GM12874 (cell line): ENCODE measurements around the gene GXYLT2.

Source experiments
- TF ChIP-seq, protein P1 (sequence below): IDR thresholded peaks from 2 replicates; pipeline ENCODE4 v1.5.1; 2011; ENCODE audit warnings: low read depth, mild to moderate bottlenecking, control low read depth, low read length, moderate library complexity; ENCODE audit not compliant: insufficient read depth

Gene GXYLT2

DNA sequence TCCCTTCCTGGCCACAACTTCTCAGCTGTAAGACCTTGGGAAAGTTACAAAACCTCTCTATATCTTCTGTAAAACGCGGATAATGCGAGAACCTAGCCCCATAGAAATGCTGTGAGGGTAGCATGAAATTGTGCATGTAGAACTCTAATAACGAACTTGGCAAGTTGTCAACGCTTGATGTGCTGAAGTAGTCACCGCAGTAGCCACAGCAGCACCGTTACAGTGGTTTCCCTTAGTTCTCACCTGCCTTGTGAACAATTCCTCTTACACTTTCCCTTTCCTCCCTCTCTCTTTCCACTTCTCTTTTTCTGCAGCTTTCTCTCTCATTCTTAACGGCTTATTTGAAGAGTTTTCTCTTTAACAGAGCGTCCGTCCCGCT lies 39.2 kb upstream of the GXYLT2 start:
- TF ChIP-seq, protein P1, sequence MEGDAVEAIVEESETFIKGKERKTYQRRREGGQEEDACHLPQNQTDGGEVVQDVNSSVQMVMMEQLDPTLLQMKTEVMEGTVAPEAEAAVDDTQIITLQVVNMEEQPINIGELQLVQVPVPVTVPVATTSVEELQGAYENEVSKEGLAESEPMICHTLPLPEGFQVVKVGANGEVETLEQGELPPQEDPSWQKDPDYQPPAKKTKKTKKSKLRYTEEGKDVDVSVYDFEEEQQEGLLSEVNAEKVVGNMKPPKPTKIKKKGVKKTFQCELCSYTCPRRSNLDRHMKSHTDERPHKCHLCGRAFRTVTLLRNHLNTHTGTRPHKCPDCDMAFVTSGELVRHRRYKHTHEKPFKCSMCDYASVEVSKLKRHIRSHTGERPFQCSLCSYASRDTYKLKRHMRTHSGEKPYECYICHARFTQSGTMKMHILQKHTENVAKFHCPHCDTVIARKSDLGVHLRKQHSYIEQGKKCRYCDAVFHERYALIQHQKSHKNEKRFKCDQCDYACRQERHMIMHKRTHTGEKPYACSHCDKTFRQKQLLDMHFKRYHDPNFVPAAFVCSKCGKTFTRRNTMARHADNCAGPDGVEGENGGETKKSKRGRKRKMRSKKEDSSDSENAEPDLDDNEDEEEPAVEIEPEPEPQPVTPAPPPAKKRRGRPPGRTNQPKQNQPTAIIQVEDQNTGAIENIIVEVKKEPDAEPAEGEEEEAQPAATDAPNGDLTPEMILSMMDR = no peak

DNA sequence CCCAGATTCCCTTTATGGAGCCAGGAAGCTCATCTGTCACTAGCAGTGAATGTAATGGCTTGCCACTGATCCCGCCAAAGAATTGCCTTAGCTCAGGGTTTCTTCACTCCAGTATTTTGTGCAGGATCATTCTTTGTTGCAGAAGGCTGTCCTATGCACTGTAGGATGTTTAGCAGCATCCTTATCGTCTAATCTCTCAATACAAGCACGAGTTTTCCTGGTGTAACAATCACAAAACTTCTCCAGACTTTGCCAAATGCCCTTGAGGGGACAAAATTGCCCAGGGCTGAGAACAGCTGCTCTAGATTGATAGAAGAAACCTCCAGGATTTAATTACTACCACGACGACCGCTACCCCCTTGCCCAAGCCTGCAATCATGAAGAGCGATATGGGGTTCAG lies 32.8 kb upstream of the GXYLT2 start:
- TF ChIP-seq, protein P1 = no peak

DNA sequence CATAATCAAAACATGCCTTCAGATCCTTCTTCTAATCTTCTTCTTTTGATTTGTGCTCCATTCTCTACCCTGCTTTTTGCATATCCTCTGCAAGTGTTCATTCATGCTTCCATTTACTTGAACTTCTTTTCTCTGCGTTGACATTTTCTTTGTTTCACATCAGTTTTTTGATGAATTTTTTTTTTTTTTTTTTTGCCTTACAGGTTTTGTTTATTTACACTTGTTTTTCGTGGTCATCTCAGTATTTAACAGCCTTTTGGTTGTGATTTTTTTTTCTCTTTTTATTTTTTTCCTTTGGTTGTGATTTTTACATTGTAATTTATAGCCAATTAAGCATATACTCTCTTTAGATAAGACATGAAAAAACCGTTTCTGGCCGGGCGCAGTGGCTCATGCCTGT lies 27.8 kb upstream of the GXYLT2 start:
- TF ChIP-seq, protein P1 = no peak

DNA sequence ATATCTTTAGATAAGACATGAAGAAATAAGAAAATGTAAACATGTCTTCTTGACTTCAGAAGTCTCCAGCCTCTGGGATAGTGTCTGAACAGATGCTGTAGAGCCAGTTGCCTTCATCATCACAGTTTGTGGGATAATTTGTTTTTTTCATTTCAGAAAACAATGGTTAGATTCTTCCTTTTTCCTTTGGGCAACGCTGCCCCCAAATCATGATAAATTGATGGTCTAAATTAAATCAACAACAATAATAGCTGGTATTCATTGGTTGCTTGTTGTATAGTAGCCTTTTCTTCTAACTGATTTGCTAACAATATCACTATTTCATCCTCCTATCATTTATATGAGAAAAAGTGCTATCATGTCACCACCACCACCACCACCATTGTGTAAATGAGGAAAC lies 27.0 kb upstream of the GXYLT2 start:
- TF ChIP-seq, protein P1 = no peak

DNA sequence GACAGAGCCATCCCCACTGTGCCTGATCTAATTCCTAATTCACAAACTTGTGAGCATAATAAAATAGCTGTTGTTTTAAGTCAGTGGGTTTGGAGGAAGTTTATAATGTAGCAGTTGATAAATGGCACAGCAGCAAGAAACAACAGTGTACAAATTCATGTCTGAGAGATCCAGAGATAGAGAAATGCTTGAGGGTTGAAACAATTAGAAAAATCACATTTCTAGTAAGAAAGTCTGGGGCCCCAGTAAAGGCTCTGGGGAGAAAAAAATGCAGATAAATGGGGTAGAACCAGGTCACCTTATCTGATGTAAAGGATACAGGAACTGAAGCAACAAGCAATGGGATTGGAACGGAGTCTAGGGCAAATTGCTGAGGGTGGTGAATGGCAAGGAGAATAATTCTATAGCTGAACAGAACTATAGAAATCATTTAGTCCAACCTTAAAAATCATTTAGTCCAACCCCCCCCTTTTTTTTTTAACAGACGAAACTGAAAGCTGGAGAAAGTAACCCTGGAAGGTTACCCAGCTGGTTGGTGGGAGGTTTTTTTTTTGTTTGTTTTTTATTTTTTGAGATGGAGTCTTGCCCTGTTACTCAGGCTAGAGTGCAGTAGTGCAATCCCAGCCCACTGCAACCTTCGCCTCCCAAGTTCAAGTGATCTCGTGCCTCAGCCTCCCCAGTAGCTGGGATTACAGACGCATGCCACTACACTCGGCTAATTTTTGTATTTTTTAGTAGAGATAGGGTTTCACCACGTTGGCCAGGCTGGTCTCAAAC lies 25.3 kb upstream of the GXYLT2 start:
- TF ChIP-seq, protein P1 = no peak

DNA sequence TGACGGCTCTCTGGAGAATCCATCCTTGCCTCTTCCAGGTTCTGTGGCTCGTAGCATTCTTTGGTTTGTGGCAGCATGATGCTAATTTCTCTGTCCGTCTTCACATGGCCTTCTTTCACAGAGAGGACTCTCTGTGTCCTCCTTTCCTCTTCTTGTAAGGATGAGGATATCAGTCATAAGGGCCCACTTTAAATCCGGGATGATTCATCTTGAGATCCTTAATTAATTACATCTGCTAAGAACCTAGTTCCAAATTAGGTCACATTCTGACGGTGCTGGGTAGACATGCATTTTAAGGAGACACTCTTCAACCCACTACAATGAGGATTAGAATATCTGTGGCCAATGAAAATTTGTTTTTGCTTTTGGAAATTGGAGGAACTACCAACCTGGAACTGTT lies 15.7 kb upstream of the GXYLT2 start:
- TF ChIP-seq, protein P1 = no peak

DNA sequence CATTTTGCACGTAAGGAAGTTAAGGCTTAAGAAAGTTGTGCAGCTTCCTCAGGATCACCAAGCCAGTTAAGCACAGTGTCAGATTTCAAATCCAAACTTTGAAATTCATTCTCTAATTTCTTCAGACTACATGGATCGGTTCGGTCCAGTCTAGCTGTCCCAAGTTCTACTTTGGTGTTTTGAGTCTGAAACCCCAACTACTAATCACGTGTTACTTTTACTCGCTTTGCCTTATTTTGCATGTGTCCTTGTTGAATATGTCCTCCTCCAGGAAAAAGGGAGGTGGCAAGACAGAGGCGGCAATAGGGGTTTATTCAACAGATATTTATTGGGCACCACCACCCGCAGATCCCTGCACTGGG lies 522 bp upstream of the GXYLT2 start:
- TF ChIP-seq, protein P1 = no peak
